HG02884 (cell line): ENCODE measurements around the gene MTHFS.

Source experiments
- ATAC-seq: cut with Tn5 transposase; IDR thresholded peaks from one replicate; pipeline ENCODE4 v1.9.1; 2021; ENCODE audit warnings: mild to moderate bottlenecking, moderate library complexity; ENCODE audit not compliant: unreplicated experiment

Gene MTHFS

GRCh38 chr15:79824136-79824701 is 72.6 kb downstream of the MTHFS start:
- ATAC-seq, result no peak

- ATAC-seq, result no peak
Observed at GRCh38 chr15:79820820-79821219, 76.0 kb downstream of the MTHFS start.

GRCh38 chr15:79820176-79820575 is 76.6 kb downstream of the MTHFS start:
- ATAC-seq, result no peak

GRCh38 chr15:79816571-79816970 is 80.2 kb downstream of the MTHFS start:
- no peak for ATAC-seq

GRCh38 chr15:79815468-79815867 is 81.3 kb downstream of the MTHFS start:
- ATAC-seq, result no peak

GRCh38 chr15:79812541-79812940 is 84.3 kb downstream of the MTHFS start:
- ATAC-seq, result no peak

- no peak for ATAC-seq
Observed at GRCh38 chr15:79811406-79812405, 85.1 kb downstream of the MTHFS start.

- no peak for ATAC-seq
Observed at GRCh38 chr15:79804838-79805237, 92.0 kb downstream of the MTHFS start.

GRCh38 chr15:79798311-79798710 is 98.5 kb downstream of the MTHFS start:
- ATAC-seq, result no peak
